Measurements from ENCODE around the gene PREB. TPM values are rescaled to one million over a fixed set of nuclear protein-coding genes. Genes with fewer than 3 reads are reported as not detected.
A peak's percentile ranks its signal among the peaks of the same experiment; 100 is the strongest.

Gene PREB
- total RNA-seq, 2 donors from 2014 or later: 91.6 to 109 TPM

DNA sequence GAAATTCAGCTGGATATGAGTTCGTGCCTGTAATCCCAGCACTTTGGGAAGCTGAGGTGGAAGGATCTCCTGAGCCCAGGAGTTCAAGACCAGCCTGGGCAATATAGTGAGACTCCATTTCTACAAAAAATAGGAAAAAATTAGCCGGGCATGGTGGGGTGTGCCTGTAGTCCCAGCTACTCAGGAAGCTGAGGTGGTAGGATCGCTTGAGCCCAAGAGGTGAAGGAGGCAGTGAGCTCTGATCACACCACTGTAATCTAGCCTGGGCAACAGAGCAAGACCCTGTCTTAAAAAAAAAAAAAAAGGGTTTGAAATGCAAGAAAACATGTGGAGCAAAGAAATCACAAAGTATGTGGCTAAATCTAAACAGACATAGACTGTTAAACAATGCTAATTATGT, 25.4 kb downstream of the PREB start:
- Mint-ChIP-seq H3K4me3 (no peak overlapping the region), H3K27me3 (peaks cover 5 to 12% of the 10 kb centered on the region in 2 donors), H3K4me1 (ENCODE audit: low read depth in 2 of 2) (no peaks in the 10 kb centered on the region), H3K9me3 (no peaks in the 10 kb centered on the region), H3K36me3 (no peaks in the 10 kb centered on the region), H3K27ac (no peak overlapping the region)
- DNase-seq (ENCODE audit: low spot score) (no peak), ATAC-seq (no peak)

DNA sequence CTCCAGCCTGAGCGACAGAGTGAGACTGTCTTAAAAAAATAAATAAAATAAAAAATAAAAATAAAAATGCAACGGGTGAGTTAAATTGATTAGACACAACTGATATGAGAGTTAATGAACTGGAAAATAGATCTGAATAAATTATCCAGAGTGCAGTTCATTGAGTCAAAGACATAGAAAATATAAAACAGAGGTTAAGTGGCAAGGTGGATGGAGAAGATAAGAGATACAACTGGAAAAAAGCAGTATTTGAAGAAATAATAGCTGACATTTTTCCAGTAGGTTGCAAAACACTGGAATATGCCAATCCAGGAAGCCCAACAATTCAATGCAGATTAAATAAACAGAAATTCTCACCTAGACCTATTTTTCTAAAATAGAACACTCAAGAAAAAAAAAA, 26.2 kb downstream of the PREB start:
- Mint-ChIP-seq H3K4me1 (ENCODE audit: low read depth in 2 of 2) (no peaks in the 10 kb centered on the region), H3K36me3 (no peaks in the 10 kb centered on the region), H3K27ac (no peak overlapping the region), H3K4me3 (no peak overlapping the region), H3K9me3 (no peaks in the 10 kb centered on the region), H3K27me3 (peaks cover 5 to 12% of the 10 kb centered on the region in 2 donors)
- DNase-seq (ENCODE audit: low spot score) (no peak), ATAC-seq (no peak)

DNA sequence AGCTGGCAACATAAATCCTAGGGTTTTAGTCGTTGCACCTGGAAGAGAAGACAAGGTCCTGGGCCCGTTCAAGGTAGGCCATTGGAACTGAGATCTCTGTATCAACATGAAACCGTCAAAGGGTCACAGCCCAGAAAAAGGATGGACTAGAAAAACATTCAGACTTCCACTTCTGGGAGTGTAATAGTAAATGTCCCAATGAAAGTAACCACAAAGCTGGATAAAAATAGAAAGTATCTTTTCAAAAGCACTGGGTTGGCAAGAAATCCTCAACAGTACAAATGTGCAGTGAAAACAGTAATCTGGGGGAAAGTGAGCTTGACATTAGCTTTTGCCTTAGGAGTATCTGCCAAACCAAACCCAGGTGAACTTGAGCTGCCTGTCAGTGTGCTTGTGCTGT, 28.5 kb downstream of the PREB start:
- Mint-ChIP-seq H3K27ac (no peak overlapping the region), H3K9me3 (no peaks in the 10 kb centered on the region), H3K36me3 (no peaks in the 10 kb centered on the region), H3K4me1 (ENCODE audit: low read depth in 2 of 2) (no peaks in the 10 kb centered on the region), H3K4me3 (no peak overlapping the region), H3K27me3 (peaks cover 5 to 12% of the 10 kb centered on the region in 2 donors)
- ATAC-seq (no peak), DNase-seq (ENCODE audit: low spot score) (no peak)

DNA sequence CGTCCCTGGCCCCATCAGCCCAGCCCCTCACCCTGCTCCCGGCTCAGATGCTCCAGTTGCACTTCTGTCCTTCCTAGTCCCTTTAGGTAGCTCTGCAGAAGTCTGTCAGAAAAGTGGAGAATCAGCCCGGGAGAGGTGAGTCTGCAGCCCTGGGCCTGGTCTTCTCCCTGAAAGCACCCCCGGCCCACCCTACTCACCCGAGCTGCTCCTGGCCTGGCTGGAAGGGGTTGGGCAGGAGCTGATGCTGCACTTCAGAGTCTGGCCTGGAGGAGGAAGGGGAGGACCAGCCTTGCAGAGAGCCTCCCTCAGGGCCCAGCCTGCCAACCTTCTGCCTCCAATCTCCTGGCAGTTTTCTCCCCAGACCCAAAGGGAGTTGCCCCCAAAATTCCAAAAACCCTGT, 32.1 kb downstream of the PREB start:
- ATAC-seq: no peak
- Mint-ChIP-seq H3K27ac (no peak overlapping the region), H3K4me3 (no peak overlapping the region), H3K36me3 (no peaks in the 10 kb centered on the region), H3K9me3 (no peaks in the 10 kb centered on the region), H3K27me3 (peaks cover 2 to 6% of the 10 kb centered on the region in 2 donors), H3K4me1 (ENCODE audit: low read depth in 2 of 2) (no peaks in the 10 kb centered on the region)
- no peak for DNase-seq (ENCODE audit: low spot score)

DNA sequence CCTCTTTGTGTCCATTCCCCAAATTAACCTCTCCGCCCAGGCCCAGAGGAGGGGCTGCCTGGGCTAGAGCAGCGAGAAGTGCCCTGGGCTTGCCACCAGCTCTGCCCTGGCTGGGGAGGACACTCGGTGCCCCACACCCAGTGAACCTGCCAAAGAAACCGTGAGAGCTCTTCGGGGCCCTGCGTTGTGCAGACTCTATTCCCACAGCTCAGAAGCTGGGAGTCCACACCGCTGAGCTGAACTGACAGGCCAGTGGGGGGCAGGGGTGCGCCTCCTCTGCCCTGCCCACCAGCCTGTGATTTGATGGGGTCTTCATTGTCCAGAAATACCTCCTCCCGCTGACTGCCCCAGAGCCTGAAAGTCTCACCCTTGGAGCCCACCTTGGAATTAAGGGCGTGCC, 34.4 kb downstream of the PREB start:
- Mint-ChIP-seq H3K9me3 (no peaks in the 10 kb centered on the region), H3K27me3 (no peaks in the 10 kb centered on the region), H3K4me1 (ENCODE audit: low read depth in 2 of 2) (peaks cover 0 to 12% of the 10 kb centered on the region in 2 donors), H3K27ac (no peak overlapping the region), H3K4me3 (no peak overlapping the region), H3K36me3 (no peaks in the 10 kb centered on the region)
- ATAC-seq (no peak), DNase-seq (ENCODE audit: low spot score) (no peak)

GRCh38 chr2:27099334-27099955, 35.0 kb downstream of the PREB start:
- Mint-ChIP-seq H3K27ac (no peak overlapping the region), H3K4me3 (no peak overlapping the region), H3K36me3 (no peaks in the 10 kb centered on the region), H3K27me3 (no peaks in the 10 kb centered on the region), H3K4me1 (ENCODE audit: low read depth in 2 of 2) (peaks cover 0 to 12% of the 10 kb centered on the region in 2 donors), H3K9me3 (no peaks in the 10 kb centered on the region)
- ATAC-seq (no peak), DNase-seq (ENCODE audit: low spot score) (no peak)

- H3K27me3 Mint-ChIP-seq: no peaks in the 10 kb centered on the region
- peaks cover 0 to 12% of the 10 kb centered on the region in 2 donors for H3K4me1 Mint-ChIP-seq (ENCODE audit: low read depth in 2 of 2)
- ATAC-seq (no peak), DNase-seq (ENCODE audit: low spot score) (no peak)
- H3K36me3 Mint-ChIP-seq: no peaks in the 10 kb centered on the region
- no peak overlapping the region for H3K27ac Mint-ChIP-seq
- H3K4me3 Mint-ChIP-seq: no peak overlapping the region
- no peaks in the 10 kb centered on the region for H3K9me3 Mint-ChIP-seq
Observed at GRCh38 chr2:27097341-27097740, 37.1 kb downstream of the PREB start.

DNA sequence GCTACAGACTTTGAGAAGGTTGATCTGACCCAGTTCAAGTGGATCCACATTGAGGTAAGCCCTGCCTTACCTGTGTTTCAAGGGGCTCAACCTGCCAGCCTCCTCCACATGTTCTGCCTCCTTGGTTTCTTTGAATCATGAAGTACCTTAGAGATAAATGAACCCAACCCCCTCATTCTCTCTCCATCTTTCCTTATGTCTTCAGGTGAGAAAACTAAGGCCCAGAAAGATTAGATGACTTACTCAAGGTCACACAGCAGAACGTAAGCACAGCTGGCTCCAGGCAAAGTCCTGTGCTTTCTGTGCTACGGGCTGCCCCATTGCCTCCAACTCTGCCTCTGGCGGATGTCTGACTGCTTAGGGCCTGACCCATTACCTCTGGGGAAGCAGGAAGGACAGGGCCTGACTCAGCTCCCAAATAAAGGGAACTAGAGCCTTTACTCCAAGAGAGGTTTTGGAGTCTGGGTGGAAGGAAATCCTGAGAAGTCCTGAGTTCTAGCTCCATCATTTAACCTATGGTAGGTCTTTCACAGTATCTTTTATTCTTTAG, 37.6 kb downstream of the PREB start:
- ATAC-seq (no peak), DNase-seq (ENCODE audit: low spot score) (no peak)
- Mint-ChIP-seq H3K4me1 (ENCODE audit: low read depth in 2 of 2) (peaks cover 0 to 12% of the 10 kb centered on the region in 2 donors), H3K27ac (no peak overlapping the region), H3K9me3 (no peaks in the 10 kb centered on the region), H3K36me3 (no peaks in the 10 kb centered on the region), H3K27me3 (no peaks in the 10 kb centered on the region), H3K4me3 (no peak overlapping the region)

DNA sequence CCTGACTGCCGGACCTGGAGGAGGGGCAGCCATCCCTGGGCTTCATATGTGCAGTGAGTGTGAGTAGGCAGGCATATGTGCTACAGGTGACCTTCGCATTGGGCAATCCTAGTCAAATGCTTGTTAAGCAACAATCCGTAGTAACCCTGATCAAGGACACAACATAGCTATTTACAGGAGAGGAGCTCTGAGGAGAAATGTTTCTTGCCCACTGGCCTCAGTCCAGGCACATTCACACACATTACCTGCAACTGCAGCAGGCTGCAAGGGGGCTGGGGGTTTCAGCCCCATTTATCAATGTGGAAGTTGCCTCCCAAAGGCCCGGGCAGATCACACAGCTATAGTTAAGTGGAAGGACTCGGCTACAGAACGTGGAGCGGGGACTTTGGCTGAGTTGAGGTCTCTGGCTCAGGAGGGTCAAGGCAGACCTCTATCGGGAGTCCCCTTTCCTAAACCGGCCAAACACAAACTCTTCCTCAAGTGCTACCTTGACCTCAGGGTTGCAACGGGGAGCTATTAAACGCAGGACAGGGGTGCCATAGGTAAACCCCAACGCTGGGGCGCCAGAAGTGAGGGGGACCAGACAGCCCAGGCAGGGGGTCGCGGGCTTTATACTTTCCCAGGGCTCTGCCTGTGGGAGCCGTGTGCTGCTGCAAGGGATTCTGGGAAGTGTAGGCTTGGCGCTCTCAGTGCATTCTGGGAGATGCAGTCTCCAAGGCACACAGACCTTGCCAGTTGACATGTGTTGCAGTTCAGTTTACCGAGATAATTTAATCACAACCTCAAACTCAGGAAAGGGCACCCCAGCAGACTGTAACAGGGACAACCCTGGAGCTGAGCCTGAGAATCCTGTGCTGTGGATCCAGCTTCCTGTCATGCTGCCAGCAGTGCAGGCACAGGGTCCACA, 38.4 kb downstream of the PREB start:
- Mint-ChIP-seq H3K27ac (no peak overlapping the region), H3K36me3 (no peaks in the 10 kb centered on the region)

GRCh38 chr2:27095427-27095744, 39.0 kb downstream of the PREB start:
- DNase-seq (ENCODE audit: low spot score) (no peak), ATAC-seq (no peak)
- Mint-ChIP-seq H3K27me3 (no peaks in the 10 kb centered on the region), H3K4me1 (ENCODE audit: low read depth in 2 of 2) (peaks cover 0 to 15% of the 10 kb centered on the region in 2 donors), H3K4me3 (no peak overlapping the region), H3K9me3 (no peaks in the 10 kb centered on the region), H3K36me3 (no peaks in the 10 kb centered on the region), H3K27ac (no peak overlapping the region)

More for the DNA sequence above, 38.4 kb downstream of the PREB start:
- H3K9me3 Mint-ChIP-seq: no peaks in the 10 kb centered on the region
- no peaks in the 10 kb centered on the region for H3K27me3 Mint-ChIP-seq
- peaks cover 0 to 15% of the 10 kb centered on the region in 2 donors for H3K4me1 Mint-ChIP-seq (ENCODE audit: low read depth in 2 of 2)
- DNase-seq (ENCODE audit: low spot score): no peak
- ATAC-seq: peak; percentile 70 to 80
- peak overlapping the region; percentile 30 for H3K4me3 Mint-ChIP-seq

- Mint-ChIP-seq H3K27ac (no peak overlapping the region), H3K4me1 (ENCODE audit: low read depth in 2 of 2) (peaks cover 0 to 19% of the 10 kb centered on the region in 2 donors), H3K9me3 (no peaks in the 10 kb centered on the region), H3K4me3 (no peak overlapping the region), H3K36me3 (no peaks in the 10 kb centered on the region), H3K27me3 (no peaks in the 10 kb centered on the region)
- no peak for DNase-seq (ENCODE audit: low spot score)
- ATAC-seq: no peak
Observed at GRCh38 chr2:27094353-27094984, 40.0 kb downstream of the PREB start.

DNA sequence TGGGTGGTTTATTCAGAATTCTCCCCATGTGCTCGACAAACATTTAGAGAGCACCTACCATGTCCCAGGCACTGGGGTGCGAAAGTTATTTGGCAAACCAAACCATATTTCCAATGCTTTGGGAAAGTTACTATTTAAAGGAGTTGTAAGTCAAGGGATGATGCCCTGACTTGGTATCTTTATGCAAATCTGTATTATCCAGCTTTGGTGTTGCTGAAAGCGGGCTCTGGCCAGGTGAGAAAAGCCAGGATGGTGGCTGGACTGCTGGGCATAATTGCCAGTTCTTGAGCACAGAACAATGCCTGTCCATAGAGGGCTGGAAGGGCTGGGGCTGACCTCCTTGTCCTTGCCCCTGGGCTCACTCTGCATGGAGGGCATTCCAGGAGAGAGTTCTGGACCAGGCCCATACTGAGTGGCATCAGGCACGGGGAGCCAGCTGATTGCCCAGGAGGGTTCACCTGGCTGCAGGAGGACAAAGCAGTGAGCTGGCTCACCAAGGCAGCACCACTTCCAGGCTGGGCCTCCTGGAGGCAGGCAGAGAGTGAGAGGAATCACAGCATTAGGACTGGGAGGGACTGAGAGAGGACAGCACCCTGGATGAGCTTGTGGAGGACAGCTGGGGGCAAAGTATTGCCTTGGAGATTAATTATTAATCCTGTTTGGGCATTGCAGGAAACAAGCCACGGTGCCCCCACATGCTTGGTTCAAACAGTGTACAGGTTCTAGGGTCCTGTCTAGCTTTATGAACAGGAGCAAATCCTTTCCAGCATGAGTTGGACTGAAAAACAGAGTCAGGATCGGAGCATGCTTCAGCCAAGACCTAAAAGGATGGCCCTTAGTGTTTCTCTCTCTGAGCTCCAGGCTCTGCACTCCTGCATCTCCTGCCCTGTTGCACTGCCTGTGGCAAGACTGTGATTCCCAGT, 40.7 kb downstream of the PREB start:
- DNase-seq (ENCODE audit: low spot score) (no peak), ATAC-seq (no peak)
- Mint-ChIP-seq H3K4me1 (ENCODE audit: low read depth in 2 of 2) (peaks cover 0 to 19% of the 10 kb centered on the region in 2 donors), H3K27me3 (no peaks in the 10 kb centered on the region), H3K4me3 (no peak overlapping the region), H3K27ac (no peak overlapping the region), H3K36me3 (no peaks in the 10 kb centered on the region), H3K9me3 (no peaks in the 10 kb centered on the region)

GRCh38 chr2:27092696-27093429, 41.6 kb downstream of the PREB start:
- Mint-ChIP-seq H3K36me3 (no peaks in the 10 kb centered on the region), H3K27me3 (no peaks in the 10 kb centered on the region), H3K27ac (no peak overlapping the region), H3K4me1 (ENCODE audit: low read depth in 2 of 2) (peaks cover 0 to 19% of the 10 kb centered on the region in 2 donors), H3K4me3 (no peak overlapping the region), H3K9me3 (no peaks in the 10 kb centered on the region)
- DNase-seq (ENCODE audit: low spot score): no peak
- no peak for ATAC-seq
